Left lung (tissue), 10 donors: ENCODE measurements around the gene FHAD1. TPM values are rescaled to one million over a fixed set of nuclear protein-coding genes. Genes with fewer than 3 reads are reported as not detected.
A peak's percentile ranks its signal among the peaks of the same experiment; 100 is the strongest.

Experiments used
- ATAC-seq: fragments of 200-7000 bp; cut with Tn5 transposase; one replicate; pipeline ENCODE4 v1.9.1; 2020; ENCODE audit warnings: moderate library complexity
- DNase-seq, 4 donors: peaks; one replicate each; pipeline ENCODE4 v3.0.0-alpha.2; 2013 to 2020
- H3K27ac ChIP-seq, 2 donors: fragments of 200-600 bp; sonication (generic) in 1 of 2; one replicate each; pipeline versions ENCODE4 v1.5.0 to v1.8.0; 2020 to 2021
- H3K27me3 ChIP-seq, 2 donors: fragments of 200-600 bp; sonication (generic) in 1 of 2; one replicate each; pipeline versions ENCODE4 v1.5.0 to v1.8.0; 2020 to 2021
- H3K36me3 ChIP-seq, 2 donors: fragments of 200-600 bp; sonication (generic) in 1 of 2; one replicate each; pipeline versions ENCODE4 v1.5.0 to v1.8.0; 2020 to 2021
- H3K4me1 ChIP-seq, 2 donors: fragments of 200-600 bp; one replicate each; pipeline ENCODE4 v1.8.0; 2021
- H3K4me3 ChIP-seq, 2 donors: fragments of 200-600 bp; sonication (generic) in 1 of 2; one replicate each; pipeline versions ENCODE4 v1.5.0 to v1.8.0; 2020 to 2021; ENCODE audit warnings: mild to moderate bottlenecking in 1 of 2
- H3K9me3 ChIP-seq, 2 donors: fragments of 200-600 bp; sonication (generic) in 1 of 2; one replicate each; pipeline versions ENCODE4 v1.5.0 to v1.8.0; 2020 to 2021
- CTCF ChIP-seq, 2 donors: fragments of 200-600 bp; sonication (generic) in 1 of 2; IDR thresholded peaks; one replicate each; pipeline versions ENCODE4 v1.5.0 to v1.8.0; 2021; ENCODE audit warnings: antibody characterized with exemption in 2 of 2
- intact Hi-C, 2 donors: fragments of 100-400 bp; cut with DNase I; formaldehyde crosslinking; loops; one replicate each; pipeline versions ENCODE4 v1.11.2 to v1.14.2; 2022
- polyA plus RNA-seq, 6 donors: library from polyadenylated mRNA; unstranded; fragments of 120-200 nt; gene quantifications; one replicate each; pipeline ENCODE4 v1.2.1, GENCODE V29; 2013; ENCODE audit not compliant: insufficient read length in 6 of 6
- total RNA-seq, 2 donors: library from RNA; stranded (reverse); fragmentation: NEBNext Ultra II Directional; extraction: Animal tissue kit (Norgen Biotek cat#: 25700); gene quantifications; one replicate each; pipeline ENCODE4 v1.2.1, GENCODE V29; 2021
- donor health status: DM: no; HTN: yes; CAD: no.
- donor health status: DM: no; HTN: no; CAD: no.

FHAD1 gene
- total and polyA plus RNA-seq, 8 donors = 1.1 to 8.5 (median 3.9) TPM

DNA sequence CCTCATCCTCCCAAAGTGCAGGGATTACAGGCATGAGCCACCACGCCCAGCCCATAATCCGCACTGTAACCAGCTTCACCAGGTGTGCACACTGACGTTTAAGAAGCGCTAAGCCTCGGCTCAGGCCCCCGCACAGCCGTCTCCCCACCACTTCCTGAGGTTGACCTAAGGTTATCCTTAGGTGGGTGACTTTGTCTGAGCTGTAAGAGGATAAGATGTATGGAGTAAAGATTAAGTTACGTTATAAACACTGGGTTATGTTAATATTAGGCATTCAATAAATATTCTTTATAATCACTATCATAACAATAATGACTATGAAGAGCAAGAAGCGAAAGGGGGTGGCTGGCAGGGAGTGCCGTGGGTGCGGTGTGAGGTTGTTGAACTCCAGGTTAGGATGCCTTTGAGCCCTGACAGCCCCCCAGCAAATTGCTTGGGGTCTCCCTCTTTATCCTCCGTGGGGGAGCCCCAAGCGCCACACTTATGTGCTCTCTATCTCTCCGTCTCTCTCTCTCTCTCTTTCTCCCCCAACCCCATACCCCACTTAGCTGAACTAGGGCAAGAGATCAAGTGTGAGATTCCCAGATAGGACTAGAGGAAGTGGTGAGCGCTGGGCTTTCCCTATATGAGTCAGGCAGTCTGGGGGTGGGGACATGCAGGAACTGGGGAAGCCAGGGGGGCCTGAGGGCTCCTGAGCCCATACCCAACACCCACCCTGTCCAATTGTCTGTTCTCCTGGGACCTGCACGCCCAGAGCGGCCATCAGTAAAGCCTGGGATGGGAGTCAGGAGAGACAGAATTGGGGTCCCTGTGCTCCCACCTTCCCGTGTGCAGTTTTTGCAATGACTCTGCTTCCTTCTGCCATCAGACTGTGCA, 170.3 kb downstream of the FHAD1 start:
- H3K36me3 ChIP-seq = peaks cover 0 to 36% of the 10 kb centered on the region in 2 donors
- ATAC-seq (peak; percentile 49), DNase-seq (peak in 1 of 4 donors; percentile 69)
- H3K4me3 ChIP-seq = peak overlapping the region in 1 of 2 donors; percentile 32
- H3K27ac ChIP-seq = peak overlapping the region; percentile 72 to 89
- no peak for TF ChIP-seq CTCF (IDR thresholded peaks at IDR 0.05)
- no peaks in the 10 kb centered on the region for H3K27me3 ChIP-seq
- H3K9me3 ChIP-seq = no peaks in the 10 kb centered on the region
- peaks cover 13 to 98% of the 10 kb centered on the region in 2 donors for H3K4me1 ChIP-seq
- intact Hi-C loops = no loop called here

DNA sequence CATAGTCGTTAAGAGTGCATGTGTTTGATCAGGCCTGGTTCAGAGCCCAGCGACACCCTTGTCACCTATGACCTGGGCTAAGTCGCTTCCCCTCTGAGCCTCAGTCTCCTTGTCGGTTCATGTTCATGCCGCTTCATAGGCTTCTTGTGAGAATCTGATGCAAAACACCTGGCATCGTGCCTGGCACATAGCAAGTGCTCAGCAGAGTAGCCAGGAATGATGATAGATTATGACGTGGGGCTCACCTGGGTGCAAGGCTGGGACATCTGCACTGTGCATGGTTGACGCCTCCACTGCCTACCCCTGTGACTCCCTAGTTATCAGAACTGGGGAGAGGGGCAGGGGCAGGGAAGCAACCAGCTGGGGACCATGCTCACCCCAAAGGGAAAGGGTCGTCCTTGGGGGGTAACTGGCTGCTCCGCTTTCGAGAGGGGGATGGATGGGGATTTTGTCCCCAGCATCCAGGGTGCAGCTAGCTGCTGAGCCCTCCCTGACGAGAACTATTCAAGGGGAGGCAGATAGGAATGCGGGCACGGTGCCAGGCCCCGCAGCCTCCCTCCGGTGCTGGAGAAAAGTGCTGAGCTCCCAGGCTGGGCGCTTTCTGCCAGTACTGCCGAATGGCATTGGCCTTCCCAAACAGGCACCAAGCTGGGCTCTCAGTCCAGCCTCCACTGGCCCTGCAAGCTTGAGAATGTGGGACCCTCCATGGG, 171.9 kb downstream of the FHAD1 start:
- H3K27ac ChIP-seq = peak overlapping the region in 1 of 2 donors; percentile 3
- H3K27me3 ChIP-seq = no peaks in the 10 kb centered on the region
- ATAC-seq (no peak), DNase-seq (no peak)
- peaks cover 0 to 32% of the 10 kb centered on the region in 2 donors for H3K36me3 ChIP-seq
- H3K4me1 ChIP-seq = peaks cover 13 to 96% of the 10 kb centered on the region in 2 donors
- intact Hi-C loops = no loop called here
- no peak overlapping the region for H3K4me3 ChIP-seq
- H3K9me3 ChIP-seq = no peaks in the 10 kb centered on the region
- TF ChIP-seq CTCF (IDR thresholded peaks at IDR 0.05) = no peak

- intact Hi-C loops = no loop called here
- TF ChIP-seq CTCF (IDR thresholded peaks at IDR 0.05) = peak in 1 of 2 donors; percentile 3
- H3K27ac ChIP-seq = peak overlapping the region in 1 of 2 donors; percentile 41
Observed at GRCh38 chr1:15420853-15421465, 173.9 kb downstream of the FHAD1 start.

GRCh38 chr1:15422871-15423270, 175.8 kb downstream of the FHAD1 start:
- Histone ChIP-seq H3K9me3 (no peaks in the 10 kb centered on the region), H3K36me3 (peaks cover 0 to 57% of the 10 kb centered on the region in 2 donors), H3K27ac (no peak overlapping the region), H3K4me1 (peaks cover 0 to 90% of the 10 kb centered on the region in 2 donors), H3K4me3 (no peak overlapping the region), H3K27me3 (no peaks in the 10 kb centered on the region)
- no peak for TF ChIP-seq CTCF (IDR thresholded peaks at IDR 0.05)
- ATAC-seq = no peak
- no peak for DNase-seq
- intact Hi-C loops = no loop called here

More at GRCh38 chr1:15420853-15421465, 173.9 kb downstream of the FHAD1 start:
- ATAC-seq (no peak), DNase-seq (no peak)
- no peak overlapping the region for H3K4me3 ChIP-seq
- no peaks in the 10 kb centered on the region for H3K9me3 ChIP-seq
- H3K36me3 ChIP-seq = peaks cover 0 to 37% of the 10 kb centered on the region in 2 donors
- H3K27me3 ChIP-seq = no peaks in the 10 kb centered on the region
- H3K4me1 ChIP-seq = peaks cover 11 to 90% of the 10 kb centered on the region in 2 donors
